Astrocyte of the hippocampus (primary cell): ENCODE measurements around the gene LDLRAD3.
A peak's percentile ranks its signal among the peaks of the same experiment; 100 is the strongest.

Experiments used
- DNase-seq: peaks from one replicate; pipeline ENCODE4 v3.0.0; 2011; ENCODE audit warnings: low read depth, low spot score

LDLRAD3 gene

DNA sequence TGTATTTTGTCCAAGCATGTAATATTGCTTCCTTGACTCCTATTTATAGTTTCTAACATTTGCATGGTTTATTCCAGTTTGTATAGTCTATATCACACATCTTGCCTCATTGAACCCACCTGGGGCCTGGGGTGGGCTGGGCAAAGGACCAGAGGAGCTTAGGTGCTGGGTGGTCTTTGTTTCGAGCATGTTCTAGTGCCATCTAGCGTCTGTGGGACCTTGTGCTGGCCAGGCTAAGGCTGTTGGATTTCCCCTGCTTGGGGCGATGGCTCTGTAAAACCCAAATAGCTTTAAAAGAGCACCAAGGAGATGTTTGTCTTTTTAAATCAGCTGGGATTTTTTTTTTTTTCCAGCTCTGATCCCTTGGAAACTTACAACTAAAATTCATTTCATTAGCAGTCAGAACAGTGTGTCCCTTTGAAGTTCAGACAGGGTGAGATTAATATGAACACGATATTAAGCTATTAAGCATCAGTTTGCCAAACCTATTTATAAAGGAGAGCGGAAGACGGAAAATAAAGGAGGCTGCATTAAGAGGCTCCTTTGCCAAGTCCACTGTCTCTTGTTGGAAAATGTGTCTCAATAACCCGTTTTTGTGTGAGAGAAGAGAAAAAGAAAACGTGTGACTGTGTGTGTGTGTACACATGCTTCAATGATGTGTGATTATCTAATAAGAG lies 188.0 kb downstream of the LDLRAD3 start:
- peak; percentile 81 for DNase-seq

DNA sequence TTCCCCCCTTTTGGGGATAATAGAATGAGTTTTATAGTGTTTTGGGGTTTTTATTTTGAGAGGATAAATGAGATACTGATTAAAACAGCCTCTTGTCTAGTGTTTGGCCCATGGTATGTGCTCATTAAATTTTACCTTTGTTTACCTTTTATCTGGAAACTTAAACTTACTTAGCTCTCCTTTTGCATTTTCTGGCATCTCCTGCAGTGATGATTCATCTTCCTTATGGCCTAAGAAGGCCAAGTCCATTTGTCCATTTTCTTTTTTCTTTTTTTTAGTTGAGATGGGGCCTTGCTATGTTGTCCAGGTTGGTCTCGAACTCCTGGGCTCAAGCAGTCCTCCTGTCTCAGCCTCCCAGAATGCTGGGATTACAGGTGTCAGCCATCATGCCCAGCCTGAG lies 189.1 kb downstream of the LDLRAD3 start:
- no peak for DNase-seq

DNA sequence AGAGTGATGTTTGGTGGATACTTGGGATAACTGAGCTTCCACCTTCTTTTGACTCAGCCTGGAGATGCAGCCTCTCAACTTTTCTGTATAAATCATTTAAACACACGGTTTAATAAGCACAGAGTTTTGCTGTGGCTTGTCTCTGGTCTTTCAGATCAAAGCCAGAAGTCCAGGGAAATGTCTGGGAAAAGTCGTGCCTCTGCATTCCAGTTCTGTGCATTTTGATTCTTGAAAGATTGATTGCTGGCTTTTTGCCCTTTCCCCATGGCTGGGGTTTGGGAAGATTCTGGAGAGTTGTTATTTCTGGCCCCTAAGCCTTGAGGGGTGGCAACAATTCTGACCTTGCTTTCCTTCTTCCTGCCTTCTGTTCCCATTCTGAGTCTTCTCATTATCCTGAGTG lies 191.2 kb downstream of the LDLRAD3 start:
- peak; percentile 70 for DNase-seq

DNA sequence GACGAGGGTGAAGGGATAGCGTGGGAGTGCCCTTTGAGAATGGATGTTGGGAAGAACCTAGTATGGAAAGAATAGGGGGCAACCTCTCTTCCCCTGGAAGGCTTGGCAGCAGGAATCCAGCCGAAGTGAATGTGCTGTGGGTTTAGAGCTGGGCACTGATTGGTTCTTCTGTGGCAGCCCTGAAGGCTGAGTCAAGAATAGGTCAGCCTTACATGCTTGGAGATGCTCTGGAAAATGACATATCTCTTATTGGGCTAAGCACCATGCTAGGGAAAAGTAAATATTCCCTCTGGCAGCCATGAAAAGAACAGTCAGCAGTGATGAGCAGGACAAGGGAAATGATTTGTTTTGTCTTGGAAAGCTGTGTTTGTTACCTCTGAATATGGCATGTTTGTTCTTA lies 195.9 kb downstream of the LDLRAD3 start:
- DNase-seq: no peak

DNA sequence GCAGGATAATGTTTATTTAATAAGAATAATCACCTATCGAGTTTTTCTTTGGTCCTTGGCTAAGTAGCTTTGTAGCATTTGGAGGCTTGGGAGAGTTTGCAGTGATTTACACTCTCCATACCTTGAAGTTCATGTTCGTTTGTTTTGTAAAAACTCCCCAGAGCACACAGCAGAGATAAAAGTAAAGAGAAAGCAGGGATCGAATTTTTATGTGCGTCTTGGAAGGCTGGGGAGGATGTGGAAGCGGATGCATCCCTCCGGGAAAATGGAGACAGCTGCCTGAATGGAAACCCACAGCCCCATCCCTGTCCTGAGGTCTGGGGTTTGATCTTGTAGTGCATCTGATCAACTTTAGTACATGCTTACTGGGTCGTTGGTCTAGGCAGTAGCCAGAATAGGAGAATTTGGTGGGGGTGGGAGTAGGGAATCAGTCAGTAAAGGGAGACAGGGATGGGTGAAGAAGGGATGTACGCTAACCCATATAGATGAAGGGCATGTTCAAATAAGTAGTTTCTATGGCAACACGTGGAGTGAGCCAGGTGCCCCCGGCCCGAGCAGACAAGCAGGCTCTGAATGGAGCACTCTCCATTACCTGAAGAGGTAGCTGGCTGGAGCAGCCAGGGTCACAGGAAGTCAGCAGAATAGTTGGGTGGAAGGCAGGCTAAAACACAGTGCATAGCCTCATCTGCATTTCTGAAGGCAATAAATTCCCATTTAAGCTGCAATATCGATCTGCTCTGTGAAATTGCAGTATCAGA lies 197.5 kb downstream of the LDLRAD3 start:
- DNase-seq: no peak

DNA sequence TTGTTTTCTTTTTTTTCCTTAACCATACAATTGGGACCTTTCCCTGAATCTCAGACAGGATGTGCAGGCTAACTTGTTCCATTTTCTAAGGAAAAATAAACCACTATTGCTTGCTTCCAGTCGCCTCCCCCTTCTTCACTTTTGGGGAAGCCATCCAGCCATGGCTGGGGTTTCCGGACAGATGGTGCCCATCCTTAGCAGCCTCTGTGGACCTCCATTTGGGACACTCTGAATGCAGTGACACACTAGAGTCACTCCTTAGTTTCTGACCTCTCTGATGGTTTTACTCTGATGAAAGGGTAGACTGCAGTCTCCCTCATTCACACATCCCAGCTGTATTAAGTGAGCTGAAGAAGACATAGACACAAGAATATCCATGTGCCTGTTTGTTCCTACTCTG lies 198.1 kb downstream of the LDLRAD3 start:
- no peak for DNase-seq

DNA sequence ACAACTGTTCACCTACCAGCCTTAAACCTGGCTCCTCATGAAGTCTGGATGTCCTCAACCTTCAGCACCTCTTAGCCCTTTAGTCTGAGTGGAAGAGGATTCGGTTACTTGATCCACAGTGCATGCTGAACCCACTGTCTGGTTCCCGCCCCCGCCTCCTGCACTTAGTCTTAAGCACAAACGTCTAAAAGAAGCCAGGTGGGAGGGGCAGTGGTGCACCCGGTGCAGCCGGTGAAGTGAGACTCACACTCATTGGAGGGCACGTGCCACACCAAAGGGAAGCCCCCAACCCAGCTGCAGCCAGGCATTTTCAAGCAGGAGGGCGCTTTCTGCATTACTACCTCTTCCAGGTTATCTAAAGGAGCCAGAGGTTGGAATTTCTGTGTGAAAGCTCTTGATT lies 198.6 kb downstream of the LDLRAD3 start:
- no peak for DNase-seq

DNA sequence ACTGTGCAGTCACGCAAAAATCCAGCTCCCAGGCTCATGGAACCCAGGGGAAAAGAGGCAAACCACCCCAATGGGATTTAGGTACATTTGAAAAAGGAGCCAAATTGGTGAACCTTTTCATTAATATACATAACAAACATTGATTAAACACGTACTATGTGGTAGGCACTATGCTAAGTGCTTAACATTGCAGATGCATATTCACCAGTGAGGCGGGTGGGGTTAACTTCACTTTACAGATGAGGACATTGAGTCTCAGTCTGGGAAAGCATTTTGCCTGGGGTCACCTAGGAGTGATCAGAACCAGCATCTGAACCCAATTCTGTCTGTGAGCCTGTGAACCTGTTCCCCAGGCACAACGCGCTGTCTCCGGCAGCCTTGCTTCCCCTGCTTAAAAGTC lies 199.0 kb downstream of the LDLRAD3 start:
- DNase-seq: no peak

DNA sequence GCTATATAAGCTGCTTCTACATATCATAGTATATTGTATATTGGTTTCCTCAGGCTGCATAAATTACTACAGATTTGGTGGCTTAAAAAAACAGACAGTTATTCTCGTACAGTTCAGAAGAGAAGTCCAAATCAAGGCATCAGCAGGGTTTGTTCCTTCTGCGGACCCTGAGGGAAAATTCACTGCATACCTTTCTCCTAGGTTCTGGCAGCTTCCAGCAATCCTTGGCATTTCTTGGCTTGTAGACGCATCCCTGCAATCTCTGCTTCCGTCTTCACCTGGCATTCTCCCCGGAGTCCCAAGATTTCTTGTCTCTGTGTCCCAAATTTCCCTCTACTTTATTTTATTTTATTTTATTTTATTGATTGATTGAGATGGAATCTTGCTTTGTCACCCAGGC lies 202.6 kb downstream of the LDLRAD3 start:
- DNase-seq: peak; percentile 65

DNA sequence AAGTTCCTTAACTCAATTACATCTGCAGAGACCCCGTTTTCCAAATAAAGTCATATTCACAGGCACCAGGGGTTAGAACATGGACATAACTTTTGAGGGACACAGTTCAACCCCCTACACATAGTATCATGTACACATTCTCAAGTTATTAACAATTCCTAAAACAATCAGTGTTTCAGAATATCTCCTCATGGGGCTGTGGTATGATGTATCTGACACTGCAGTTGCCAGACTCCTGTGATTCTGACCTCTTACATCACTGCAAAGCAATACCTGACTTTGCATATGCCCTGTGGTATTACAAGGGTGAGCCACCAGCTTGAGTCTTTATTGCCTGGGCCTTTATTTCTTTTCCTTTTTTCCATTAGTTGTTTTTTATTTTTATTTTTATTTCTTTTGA lies 203.6 kb downstream of the LDLRAD3 start:
- DNase-seq: no peak

DNA sequence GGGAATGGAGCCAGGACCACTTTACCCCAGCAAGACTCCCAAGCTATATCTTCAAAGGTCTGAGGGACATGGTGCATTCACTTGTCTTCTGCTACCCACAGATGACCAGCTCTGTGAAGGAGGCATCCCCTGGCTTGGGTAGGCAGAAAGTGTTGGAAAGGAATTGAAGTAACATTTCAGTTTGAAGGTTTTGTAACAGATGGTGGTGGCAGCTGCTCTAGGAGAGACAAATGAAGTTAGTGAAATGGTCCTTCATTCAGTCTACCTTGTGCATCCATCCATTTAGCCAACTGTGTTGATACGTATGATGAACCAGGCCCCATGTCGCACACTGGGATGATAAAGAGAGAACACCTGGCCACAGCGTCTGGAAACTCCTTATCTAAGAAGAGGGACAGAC lies 204.8 kb downstream of the LDLRAD3 start:
- DNase-seq: no peak

DNA sequence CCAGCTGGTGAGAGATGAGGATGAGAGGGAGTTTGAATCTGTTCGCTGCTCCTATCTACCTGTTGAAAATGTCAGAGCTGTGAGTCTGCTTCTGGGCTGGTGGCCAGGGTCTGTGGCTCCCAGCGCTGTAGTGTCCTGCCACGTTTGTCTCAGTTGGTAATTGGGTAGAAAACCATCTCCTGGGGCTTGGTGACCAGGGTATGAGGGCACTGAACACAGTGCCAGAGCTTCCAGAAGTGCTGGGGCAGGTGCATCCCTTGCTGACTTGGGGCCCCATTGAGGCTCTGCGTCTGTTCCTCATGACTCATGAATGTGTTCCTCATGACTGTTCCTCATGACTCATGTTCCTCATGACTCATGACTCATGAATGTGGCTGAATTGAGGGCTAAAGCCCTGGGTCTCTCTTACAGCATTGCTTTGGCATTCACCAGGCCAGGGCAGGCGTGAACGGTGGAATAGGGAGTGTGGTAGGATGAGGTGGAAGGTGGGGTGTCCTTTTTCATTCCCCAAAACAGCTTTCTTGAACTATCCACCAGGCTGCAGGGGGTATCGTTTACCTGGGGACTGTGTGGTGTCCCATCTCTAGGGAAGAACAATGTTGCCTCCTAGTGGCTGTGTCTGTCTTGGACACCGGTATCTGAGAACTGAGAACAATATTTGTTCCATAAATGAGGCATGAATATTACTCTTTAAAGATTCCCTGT lies 205.8 kb downstream of the LDLRAD3 start:
- peak; percentile 98 for DNase-seq

DNA sequence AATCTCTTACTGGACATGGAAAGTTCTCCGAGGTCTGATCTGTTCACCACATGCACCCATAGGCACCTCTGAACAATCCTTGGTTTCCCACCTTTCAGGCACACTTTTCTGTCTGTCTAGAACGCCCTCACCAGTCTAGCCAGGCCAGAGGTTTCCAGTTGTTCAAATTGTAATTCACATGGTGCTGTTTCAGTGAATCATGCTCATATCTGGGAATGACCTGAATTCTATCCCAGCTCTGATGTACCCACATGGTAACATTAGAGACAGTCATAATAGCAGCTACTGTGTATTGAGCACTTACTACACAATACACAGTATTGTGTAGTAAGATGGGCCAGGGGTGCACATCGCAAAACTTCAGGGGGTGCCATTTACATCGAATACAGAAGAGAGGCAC lies 207.1 kb downstream of the LDLRAD3 start:
- DNase-seq: peak; percentile 50

DNA sequence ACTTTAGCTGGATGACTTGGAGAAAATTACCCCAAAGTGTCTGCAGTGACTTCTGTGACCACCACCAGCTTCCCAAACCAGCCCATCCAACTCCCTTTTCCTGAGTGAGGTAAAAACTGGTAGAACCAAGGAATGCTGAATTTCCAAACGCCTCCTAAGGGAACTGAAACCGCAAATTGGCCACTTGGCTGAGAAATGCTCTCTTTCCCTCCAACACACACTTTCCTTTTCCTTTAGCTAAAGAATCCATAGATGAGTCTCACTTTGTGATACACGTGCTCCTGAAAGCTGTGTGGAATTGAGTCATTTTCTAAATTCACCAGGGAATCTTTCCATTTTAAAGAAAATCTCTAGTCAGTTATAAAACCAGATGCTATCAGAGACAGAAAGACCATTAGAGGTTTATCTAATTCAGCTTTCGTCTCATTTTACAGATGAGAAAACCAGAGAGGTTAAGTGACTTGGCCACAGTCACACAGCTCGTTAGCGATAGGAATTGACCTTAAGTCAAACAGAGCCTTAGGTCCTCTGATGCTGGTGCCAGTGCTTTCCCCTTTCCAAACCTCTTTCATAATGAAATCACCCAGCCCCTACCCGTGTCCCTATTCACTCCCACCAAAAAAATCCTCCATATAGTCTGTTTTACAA lies 208.2 kb downstream of the LDLRAD3 start:
- DNase-seq: no peak

DNA sequence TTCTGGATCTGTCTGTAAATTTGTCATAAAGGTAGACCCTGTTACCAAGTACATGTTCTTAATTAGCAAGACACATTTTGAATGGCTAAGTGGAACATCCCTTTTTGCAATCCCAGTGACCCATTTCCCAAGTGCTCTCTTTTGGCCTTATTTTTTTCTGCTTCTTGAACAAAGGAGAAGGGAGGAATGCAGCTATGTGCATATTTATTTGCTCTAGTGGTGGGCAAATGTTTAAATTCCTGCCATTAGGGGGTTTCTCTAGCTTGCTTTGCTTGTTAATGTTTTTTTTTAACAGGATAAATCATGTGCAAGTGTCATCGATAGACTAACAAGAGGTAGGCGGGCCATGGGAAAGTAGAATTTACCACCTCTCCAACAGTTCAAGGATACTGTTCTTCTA lies 209.7 kb downstream of the LDLRAD3 start:
- DNase-seq: peak; percentile 65

DNA sequence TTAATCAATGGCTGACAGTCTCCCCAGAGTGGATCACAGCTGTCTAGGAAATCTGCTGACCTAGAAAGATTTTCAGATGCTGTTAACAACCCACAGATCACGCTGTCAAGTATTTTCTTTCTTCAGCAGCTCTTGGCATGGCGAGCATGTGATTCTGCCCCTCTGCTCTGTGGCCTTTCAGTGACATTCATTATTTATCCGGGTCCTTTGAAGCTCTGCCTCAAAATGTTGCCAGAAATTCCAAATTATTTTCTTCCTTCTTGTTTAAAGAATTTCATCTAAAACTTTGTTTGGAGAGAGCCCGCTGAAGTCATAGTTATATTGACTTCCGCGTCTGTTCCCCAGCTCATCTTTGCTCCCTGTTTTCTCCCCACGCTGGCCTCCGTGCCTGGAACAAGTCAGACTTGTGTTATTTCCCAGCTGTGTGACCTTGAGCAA lies 211.3 kb downstream of the LDLRAD3 start:
- DNase-seq: no peak

DNA sequence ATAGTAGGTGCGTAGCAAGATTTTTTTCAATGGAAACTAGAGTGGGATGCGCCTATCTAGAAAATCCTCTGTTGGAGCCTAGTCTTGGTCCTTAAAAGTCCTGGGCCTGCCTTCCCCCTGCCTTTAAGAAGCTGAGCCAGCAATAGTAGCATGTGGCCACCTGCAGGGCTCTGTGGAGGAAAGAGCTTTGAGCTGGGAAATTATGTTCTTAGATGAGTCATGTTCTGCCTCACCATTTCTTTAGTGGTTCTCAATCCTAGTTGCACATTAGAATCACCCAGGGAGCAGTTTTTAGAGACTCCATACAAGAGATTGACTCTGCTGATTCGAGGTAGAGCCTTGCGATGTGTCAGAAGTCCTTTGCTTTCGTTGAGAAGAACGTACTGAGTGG lies 211.9 kb downstream of the LDLRAD3 start:
- DNase-seq: peak; percentile 22

DNA sequence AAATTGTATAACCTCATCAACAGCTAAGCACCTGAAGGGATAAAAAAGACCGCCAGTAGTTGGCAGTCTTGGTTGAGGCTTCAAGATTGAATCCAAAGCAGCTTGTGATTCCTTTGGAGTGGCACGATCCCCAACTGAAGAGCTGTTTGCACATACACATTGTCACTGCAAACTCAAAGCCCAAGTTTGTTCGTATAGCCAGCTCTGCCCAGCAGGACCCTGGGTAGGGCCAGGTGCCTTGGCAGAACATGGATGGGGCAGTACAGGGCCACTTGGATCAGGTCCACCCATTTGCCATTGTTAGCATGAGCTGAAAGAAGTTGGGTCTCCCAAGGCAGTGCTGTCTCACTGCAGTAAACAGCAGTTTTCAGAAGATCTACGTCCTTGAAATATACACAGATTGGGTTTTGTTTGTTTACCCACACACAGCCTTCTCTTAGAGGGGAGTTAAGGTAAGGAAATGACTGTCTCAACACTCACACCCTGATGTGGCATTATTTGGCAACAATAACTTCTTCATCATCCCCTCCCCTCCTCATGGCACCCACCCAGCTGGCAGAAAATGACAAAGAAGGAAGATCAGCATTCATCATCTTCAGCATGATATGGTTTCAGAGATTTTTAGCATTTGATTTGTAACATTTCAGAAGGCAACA lies 212.4 kb downstream of the LDLRAD3 start:
- peak; percentile 33 for DNase-seq

DNA sequence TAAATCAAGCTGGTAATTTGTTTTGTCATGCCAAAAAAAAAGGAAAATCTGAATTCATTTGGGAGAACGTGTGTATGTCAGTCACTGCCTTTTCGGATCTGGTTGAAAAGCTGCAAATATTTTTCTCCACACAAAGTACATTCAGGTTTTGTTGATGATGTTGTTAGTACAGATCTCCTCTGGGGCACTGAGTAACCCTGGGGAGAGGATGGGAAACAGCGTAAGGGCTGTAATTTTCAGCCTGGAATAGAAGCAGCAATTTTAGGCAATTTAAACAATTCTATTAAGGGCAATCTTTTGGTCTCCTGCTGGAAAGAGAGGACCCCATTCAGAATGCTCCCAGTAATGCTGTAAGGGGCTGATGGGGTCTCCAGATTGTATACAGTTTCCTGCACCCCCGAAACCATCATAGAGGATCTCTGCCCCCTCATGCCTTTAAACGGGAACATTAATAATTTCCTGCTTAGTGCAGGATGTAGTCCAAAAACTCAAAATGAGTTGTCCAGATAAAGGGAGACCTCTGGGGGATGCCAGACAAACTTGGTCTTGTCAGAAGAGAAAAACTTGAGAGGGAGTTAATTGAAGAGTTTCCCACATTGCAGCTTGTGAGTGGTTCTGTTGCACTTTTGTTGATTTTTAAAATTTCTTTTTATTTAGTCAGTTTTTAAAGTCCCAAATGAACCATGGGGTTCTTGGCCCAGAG lies 213.1 kb downstream of the LDLRAD3 start:
- peak; percentile 25 for DNase-seq

DNA sequence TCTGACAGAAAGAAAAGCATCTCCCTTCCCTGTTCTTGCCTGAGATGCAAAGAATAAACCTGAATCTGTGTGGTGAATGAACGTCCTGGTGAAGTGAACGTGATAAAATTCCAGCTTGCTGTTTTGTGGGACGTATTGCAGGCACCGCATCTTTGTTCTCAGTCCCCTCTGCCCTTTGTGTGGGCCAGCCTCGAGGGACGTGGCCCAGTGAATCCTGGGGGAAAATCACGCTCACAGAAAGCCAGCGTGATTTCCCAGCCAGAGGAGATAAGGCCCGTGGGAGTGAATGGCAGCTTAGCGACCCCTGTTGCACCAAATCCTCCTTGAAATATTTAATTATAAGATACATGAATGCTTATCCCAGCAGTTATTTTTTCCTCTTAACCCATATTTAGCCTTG lies 216.2 kb downstream of the LDLRAD3 start:
- DNase-seq: no peak

DNA sequence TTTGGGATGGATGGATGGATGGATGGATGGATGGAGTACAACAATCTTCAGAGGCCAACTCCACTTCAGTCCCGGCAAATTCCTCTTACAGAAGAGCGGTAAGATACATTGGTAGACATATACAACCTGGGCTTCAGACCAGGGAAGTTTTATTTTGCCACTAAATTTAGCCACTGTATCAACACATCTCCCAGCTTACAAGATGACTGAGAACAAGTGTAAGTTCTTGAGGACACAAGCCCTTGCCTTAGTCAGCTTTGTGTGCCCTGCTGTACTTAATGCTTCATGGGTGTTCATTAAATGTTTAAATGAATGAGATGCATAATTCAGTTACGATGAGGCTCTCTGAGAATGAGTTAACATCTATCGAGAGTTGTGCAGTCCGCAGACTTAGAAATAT lies 217.7 kb downstream of the LDLRAD3 start:
- DNase-seq: no peak
